ENCODE measurements around the gene SDK2.

Gene SDK2

DNA sequence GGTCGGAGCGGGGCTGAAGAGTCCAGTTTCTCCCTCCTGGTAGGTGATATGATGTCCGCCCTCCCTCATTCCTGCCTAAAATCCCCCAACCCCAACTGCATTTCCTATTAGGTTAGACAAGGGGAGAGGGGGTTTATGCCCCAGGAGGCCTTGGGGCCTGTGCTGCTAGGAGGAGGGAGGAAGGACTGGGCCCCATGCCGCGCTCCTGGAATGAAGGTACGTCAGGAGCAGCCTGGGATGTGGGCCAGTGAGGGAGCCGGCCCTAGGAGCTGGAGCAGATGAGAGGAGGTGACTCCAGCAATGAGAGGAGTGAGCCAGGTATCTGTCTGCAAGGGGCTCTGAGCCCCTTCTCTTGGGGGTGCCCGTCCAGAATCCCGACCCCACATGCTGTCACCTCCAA, 285.6 kb downstream of the SDK2 start:
- Histone ChIP-seq H3K27me3 (ENCODE audit: control insufficient read depth, insufficient read depth, low read length) (no peaks in the 10 kb centered on the region), H3K9ac (ENCODE audit: low read length) (no peak overlapping the region), H3K27ac (ENCODE audit: low read depth, low read length) (no peak overlapping the region), H3K4me1 (ENCODE audit: control insufficient read depth, insufficient read depth, low read length) (peaks cover 30% of the 10 kb centered on the region), H3K36me3 (ENCODE audit: control insufficient read depth, insufficient read depth, low read length) (no peaks in the 10 kb centered on the region), H3K4me3 (ENCODE audit: low read length) (no peak overlapping the region)

- H3K27me3 ChIP-seq (ENCODE audit: control insufficient read depth, insufficient read depth, low read length) = no peaks in the 10 kb centered on the region
- no peak overlapping the region for H3K9ac ChIP-seq (ENCODE audit: low read length)
- peak overlapping the region; percentile 85 for H3K27ac ChIP-seq (ENCODE audit: low read depth, low read length)
- H3K36me3 ChIP-seq (ENCODE audit: control insufficient read depth, insufficient read depth, low read length) = no peaks in the 10 kb centered on the region
- H3K4me3 ChIP-seq (ENCODE audit: low read length) = no peak overlapping the region
- peaks cover 30% of the 10 kb centered on the region for H3K4me1 ChIP-seq (ENCODE audit: control insufficient read depth, insufficient read depth, low read length)
These were observed 286.3 kb downstream of the SDK2 start for GRCh38 chr17:73357981-73358380.

DNA sequence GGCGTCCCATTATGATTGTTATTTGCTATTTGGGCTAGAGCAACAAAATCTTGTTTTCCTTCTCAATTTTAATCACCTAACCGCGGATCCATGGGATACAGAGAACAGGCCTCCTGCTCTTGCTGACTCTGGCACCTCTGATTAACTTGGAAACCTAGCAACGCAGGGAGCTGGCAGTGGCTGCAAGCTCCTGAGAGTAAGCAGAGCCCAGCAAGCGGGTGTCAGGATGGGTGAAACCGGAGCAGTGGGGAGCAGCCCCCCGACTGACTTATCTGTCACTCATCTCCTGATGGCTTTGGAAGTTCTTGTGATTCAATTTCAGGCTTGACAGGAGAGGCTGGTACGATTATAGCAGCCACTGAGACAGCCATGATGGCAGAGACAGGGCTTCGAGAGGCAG, 286.9 kb downstream of the SDK2 start:
- H3K27ac ChIP-seq (ENCODE audit: low read depth, low read length) = peak overlapping the region; percentile 85
- no peaks in the 10 kb centered on the region for H3K36me3 ChIP-seq (ENCODE audit: control insufficient read depth, insufficient read depth, low read length)
- H3K4me3 ChIP-seq (ENCODE audit: low read length) = no peak overlapping the region
- H3K4me1 ChIP-seq (ENCODE audit: control insufficient read depth, insufficient read depth, low read length) = peaks cover 30% of the 10 kb centered on the region
- no peaks in the 10 kb centered on the region for H3K27me3 ChIP-seq (ENCODE audit: control insufficient read depth, insufficient read depth, low read length)
- no peak overlapping the region for H3K9ac ChIP-seq (ENCODE audit: low read length)

DNA sequence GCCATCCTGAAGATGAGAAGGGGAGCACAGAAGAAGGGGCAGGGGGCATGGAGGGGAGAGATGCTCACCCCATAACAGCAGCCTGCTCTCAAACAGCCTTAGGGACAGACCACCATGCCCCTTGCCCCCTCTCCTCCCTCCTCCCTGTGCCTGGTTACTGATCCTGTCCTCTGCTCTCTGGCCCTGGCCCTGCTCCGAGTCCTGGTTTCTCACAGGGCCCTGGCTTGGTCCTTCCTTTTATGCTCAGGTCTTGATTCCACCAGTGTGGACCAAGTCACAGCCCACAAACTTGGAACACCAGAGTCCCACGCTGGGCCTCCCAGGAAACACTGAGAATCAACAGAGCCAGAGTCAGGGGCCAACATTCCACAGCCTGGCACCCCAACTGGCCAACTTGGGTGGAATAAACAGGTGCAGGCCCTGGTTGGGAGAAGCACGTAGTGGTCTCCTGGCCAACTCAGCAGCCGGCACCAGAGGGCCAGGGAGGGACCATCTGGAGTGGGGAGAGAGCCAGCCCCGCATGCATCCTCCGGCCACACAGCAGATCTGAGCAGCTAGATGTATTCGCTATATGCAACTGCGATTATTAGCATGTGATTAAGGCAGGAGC, 287.6 kb downstream of the SDK2 start:
- H3K36me3 ChIP-seq (ENCODE audit: control insufficient read depth, insufficient read depth, low read length) = no peaks in the 10 kb centered on the region
- no peak overlapping the region for H3K9ac ChIP-seq (ENCODE audit: low read length)
- H3K27me3 ChIP-seq (ENCODE audit: control insufficient read depth, insufficient read depth, low read length) = no peaks in the 10 kb centered on the region
- H3K4me1 ChIP-seq (ENCODE audit: control insufficient read depth, insufficient read depth, low read length) = peaks cover 30% of the 10 kb centered on the region
- no peak overlapping the region for H3K4me3 ChIP-seq (ENCODE audit: low read length)
- peak overlapping the region; percentile 85 for H3K27ac ChIP-seq (ENCODE audit: low read depth, low read length)

- Histone ChIP-seq H3K27me3 (ENCODE audit: control insufficient read depth, insufficient read depth, low read length) (no peaks in the 10 kb centered on the region), H3K27ac (ENCODE audit: low read depth, low read length) (no peak overlapping the region), H3K9ac (ENCODE audit: low read length) (no peak overlapping the region), H3K36me3 (ENCODE audit: control insufficient read depth, insufficient read depth, low read length) (no peaks in the 10 kb centered on the region), H3K4me1 (ENCODE audit: control insufficient read depth, insufficient read depth, low read length) (peaks cover 41% of the 10 kb centered on the region), H3K4me3 (ENCODE audit: low read length) (no peak overlapping the region)
These were observed 289.6 kb downstream of the SDK2 start for GRCh38 chr17:73354423-73355284.

DNA sequence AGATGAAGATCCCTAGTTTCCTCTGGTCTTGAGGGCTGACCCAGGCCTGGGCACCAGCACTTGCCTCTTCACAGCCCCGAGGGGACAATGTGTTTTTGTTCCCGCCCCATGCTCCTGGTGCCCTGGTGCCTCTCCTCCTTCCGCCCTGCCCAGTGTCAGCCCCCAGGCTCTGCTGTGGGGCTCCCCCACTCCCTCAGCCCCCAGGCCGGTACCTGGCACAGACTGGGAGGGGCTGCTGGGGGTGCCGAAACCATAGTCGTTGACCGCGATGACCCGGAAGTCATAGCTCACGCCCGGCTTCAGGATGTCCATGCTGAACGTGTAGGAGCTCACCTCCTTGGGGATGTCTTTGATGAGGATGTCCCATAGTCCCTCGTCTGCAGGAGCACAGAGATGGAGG, 292.0 kb downstream of the SDK2 start:
- H3K9ac ChIP-seq (ENCODE audit: low read length) = no peak overlapping the region
- no peak overlapping the region for H3K27ac ChIP-seq (ENCODE audit: low read depth, low read length)
- no peak overlapping the region for H3K4me3 ChIP-seq (ENCODE audit: low read length)
- H3K4me1 ChIP-seq (ENCODE audit: control insufficient read depth, insufficient read depth, low read length) = peaks cover 50% of the 10 kb centered on the region
- no peaks in the 10 kb centered on the region for H3K36me3 ChIP-seq (ENCODE audit: control insufficient read depth, insufficient read depth, low read length)
- H3K27me3 ChIP-seq (ENCODE audit: control insufficient read depth, insufficient read depth, low read length) = no peaks in the 10 kb centered on the region

DNA sequence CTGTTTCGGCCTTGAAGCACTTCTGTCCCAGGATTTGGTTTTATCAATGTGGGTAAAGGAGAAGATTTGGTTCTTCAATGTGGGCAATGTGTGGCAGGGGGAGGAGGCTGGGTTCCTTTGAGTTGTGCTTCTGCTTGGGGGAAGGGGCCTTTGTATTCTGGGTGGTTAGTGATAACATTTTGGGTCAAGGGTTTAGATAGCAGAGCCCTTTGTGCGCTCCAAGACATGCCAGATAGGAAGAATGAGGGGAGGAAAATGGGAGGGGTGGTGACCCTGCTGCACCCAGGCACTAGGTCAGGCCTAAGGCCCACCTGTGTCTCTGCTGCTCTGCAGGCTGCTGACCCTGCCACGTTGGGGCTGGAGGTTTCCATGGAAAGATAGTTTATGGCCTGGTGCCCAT, 292.5 kb downstream of the SDK2 start:
- Histone ChIP-seq H3K4me3 (ENCODE audit: low read length) (no peak overlapping the region), H3K36me3 (ENCODE audit: control insufficient read depth, insufficient read depth, low read length) (no peaks in the 10 kb centered on the region), H3K4me1 (ENCODE audit: control insufficient read depth, insufficient read depth, low read length) (peaks cover 50% of the 10 kb centered on the region), H3K27ac (ENCODE audit: low read depth, low read length) (no peak overlapping the region), H3K27me3 (ENCODE audit: control insufficient read depth, insufficient read depth, low read length) (no peaks in the 10 kb centered on the region), H3K9ac (ENCODE audit: low read length) (no peak overlapping the region)

- Histone ChIP-seq H3K27me3 (ENCODE audit: control insufficient read depth, insufficient read depth, low read length) (no peaks in the 10 kb centered on the region), H3K36me3 (ENCODE audit: control insufficient read depth, insufficient read depth, low read length) (no peaks in the 10 kb centered on the region), H3K9ac (ENCODE audit: low read length) (no peak overlapping the region), H3K4me3 (ENCODE audit: low read length) (no peak overlapping the region), H3K27ac (ENCODE audit: low read depth, low read length) (peak overlapping the region; percentile 95), H3K4me1 (ENCODE audit: control insufficient read depth, insufficient read depth, low read length) (peaks cover 41% of the 10 kb centered on the region)
These were observed 293.4 kb downstream of the SDK2 start for GRCh38 chr17:73350864-73351263.

DNA sequence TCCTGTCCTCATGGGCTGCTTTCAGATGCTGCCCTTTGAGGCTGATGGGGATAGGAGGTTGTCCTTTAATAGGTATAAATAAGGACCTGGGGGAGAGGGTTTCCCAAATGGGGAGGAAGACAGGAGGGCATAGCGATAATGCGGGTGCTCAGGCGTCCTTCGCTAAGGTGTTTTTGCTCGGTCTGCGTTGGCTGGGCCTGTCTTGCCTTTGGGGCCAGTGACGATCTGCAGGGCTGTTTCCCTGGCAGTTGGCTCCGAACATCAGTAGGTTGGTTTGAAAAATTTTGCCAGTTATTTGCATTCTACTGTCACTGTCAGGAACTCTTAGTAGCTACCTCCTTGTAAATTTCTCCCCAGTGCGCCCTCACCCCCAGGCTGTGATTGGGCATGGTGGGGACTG, 294.6 kb downstream of the SDK2 start:
- Histone ChIP-seq H3K9ac (ENCODE audit: low read length) (no peak overlapping the region), H3K27me3 (ENCODE audit: control insufficient read depth, insufficient read depth, low read length) (no peaks in the 10 kb centered on the region), H3K4me3 (ENCODE audit: low read length) (no peak overlapping the region), H3K27ac (ENCODE audit: low read depth, low read length) (peak overlapping the region; percentile 95), H3K36me3 (ENCODE audit: control insufficient read depth, insufficient read depth, low read length) (no peaks in the 10 kb centered on the region), H3K4me1 (ENCODE audit: control insufficient read depth, insufficient read depth, low read length) (peaks cover 36% of the 10 kb centered on the region)

- H3K36me3 ChIP-seq (ENCODE audit: control insufficient read depth, insufficient read depth, low read length) = no peaks in the 10 kb centered on the region
- H3K9ac ChIP-seq (ENCODE audit: low read length) = no peak overlapping the region
- H3K27me3 ChIP-seq (ENCODE audit: control insufficient read depth, insufficient read depth, low read length) = no peaks in the 10 kb centered on the region
- H3K27ac ChIP-seq (ENCODE audit: low read depth, low read length) = peak overlapping the region; percentile 95
- no peak overlapping the region for H3K4me3 ChIP-seq (ENCODE audit: low read length)
- H3K4me1 ChIP-seq (ENCODE audit: control insufficient read depth, insufficient read depth, low read length) = peaks cover 36% of the 10 kb centered on the region
These were observed 295.1 kb downstream of the SDK2 start for GRCh38 chr17:73349138-73349537.

DNA sequence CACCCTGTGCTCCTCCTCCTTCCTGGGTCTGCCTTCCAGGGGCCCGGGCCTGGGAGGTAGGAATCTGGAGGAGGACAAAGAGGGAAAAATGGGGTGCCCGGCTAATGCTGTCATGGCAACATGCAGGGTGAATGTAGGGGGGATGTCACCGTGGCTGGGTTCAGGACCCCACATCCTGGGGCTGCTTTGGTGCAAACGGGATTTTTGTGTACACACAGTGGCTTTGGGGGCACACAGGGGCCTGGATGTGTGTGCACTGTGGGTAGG, 295.5 kb downstream of the SDK2 start:
- no peak overlapping the region for H3K4me3 ChIP-seq (ENCODE audit: low read length)
- peak overlapping the region; percentile 95 for H3K27ac ChIP-seq (ENCODE audit: low read depth, low read length)
- no peaks in the 10 kb centered on the region for H3K27me3 ChIP-seq (ENCODE audit: control insufficient read depth, insufficient read depth, low read length)
- H3K36me3 ChIP-seq (ENCODE audit: control insufficient read depth, insufficient read depth, low read length) = no peaks in the 10 kb centered on the region
- peaks cover 40% of the 10 kb centered on the region for H3K4me1 ChIP-seq (ENCODE audit: control insufficient read depth, insufficient read depth, low read length)
- no peak overlapping the region for H3K9ac ChIP-seq (ENCODE audit: low read length)

DNA sequence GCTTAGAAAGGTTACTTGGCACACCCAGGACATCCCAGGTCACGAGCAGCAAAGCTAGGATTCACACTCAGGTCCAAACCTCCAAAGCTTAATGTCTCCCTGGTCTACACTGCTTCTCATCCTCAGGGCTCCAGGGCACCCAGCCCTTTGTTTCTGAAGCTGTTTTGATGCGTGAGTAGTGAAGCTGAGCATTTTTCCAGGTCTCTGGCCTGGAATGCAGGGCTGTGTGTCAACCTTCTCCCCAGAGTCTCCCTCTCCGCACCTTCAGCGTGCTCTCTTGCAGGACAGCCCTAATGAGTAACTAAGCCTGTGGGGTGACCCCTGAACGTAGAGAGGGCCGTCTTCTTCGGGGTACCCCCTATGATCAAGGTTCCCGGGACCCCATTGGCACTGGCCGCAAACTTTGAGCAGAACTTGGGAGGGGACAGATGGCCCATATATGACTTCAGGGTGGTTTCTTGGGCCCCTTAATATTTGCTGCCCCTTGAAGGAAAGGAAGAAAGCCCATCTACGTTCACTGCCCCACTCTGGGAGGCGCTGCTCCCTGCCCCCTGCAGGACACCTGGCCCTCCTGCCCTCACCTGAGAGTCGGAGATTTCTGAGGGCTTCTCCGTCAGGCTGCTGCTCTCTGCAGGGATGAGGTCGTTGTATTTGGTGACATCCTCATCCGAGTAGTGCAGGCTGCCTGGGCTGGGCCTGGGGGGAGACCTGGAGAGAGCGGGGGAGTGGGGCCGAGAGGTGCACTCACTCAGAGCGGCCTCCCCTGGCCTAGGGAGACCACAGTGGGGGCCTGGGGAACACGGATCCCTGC, 296.0 kb downstream of the SDK2 start:
- Histone ChIP-seq H3K9ac (ENCODE audit: low read length) (no peak overlapping the region), H3K27me3 (ENCODE audit: control insufficient read depth, insufficient read depth, low read length) (no peaks in the 10 kb centered on the region), H3K27ac (ENCODE audit: low read depth, low read length) (peak overlapping the region; percentile 95), H3K36me3 (ENCODE audit: control insufficient read depth, insufficient read depth, low read length) (no peaks in the 10 kb centered on the region), H3K4me3 (ENCODE audit: low read length) (no peak overlapping the region), H3K4me1 (ENCODE audit: control insufficient read depth, insufficient read depth, low read length) (peaks cover 45% of the 10 kb centered on the region)

Data from rectal smooth muscle tissue (tissue), 1 donor.